Stimulated activated CD8-positive, alpha-beta memory T cell treated with anti-CD3 and anti-CD28 coated beads, Interleukin-2, amount 100 ng/mL, for 48 hours (primary cell): Measurements from ENCODE around the gene RFX6.
"Not testable (repeated sequence)": the region's sequence is repeated elsewhere in the genome, so short reads cannot be mapped to it uniquely, and the experiment has no call there.

Experiments used
- DNase-seq, 2 donors: peaks; one replicate each; pipeline ENCODE4 v3.0.0-alpha.2; 2020; ENCODE audit warnings: low read depth in 2 of 2

Gene RFX6

GRCh38 chr6:116876635-116877611, at the start of gene RFX6:
Gene RFX6, plus strand, starts transcription at chr6:116877242. Its CDS starts 34 bp downstream, at chr6:116877276.
- no peak for DNase-seq

- DNase-seq = no peak
Measured at GRCh38 chr6:116827561-116828240, 49.3 kb upstream of the RFX6 start.

- no peak for DNase-seq
Measured at GRCh38 chr6:116828983-116829382, 48.1 kb upstream of the RFX6 start, which contains the start of gene GPRC6A. Gene GPRC6A, minus strand, starts transcription at chr6:116829083. Its CDS starts 70 bp downstream, at chr6:116829013.

GRCh38 chr6:116834526-116834925, 42.5 kb upstream of the RFX6 start:
- DNase-seq = not testable (repeated sequence)

GRCh38 chr6:116836606-116837342, 40.3 kb upstream of the RFX6 start:
- DNase-seq = no peak

GRCh38 chr6:116840091-116840490, 37.0 kb upstream of the RFX6 start:
- no peak for DNase-seq

- DNase-seq = no peak
Measured at GRCh38 chr6:116842459-116842858, 34.6 kb upstream of the RFX6 start.

GRCh38 chr6:116847227-116847626, 29.8 kb upstream of the RFX6 start:
- DNase-seq = no peak

GRCh38 chr6:116858060-116858459, 19.0 kb upstream of the RFX6 start:
- DNase-seq = no peak

- DNase-seq = no peak
Measured at GRCh38 chr6:116859264-116859663, 17.8 kb upstream of the RFX6 start.

- DNase-seq = no peak
Measured at GRCh38 chr6:116866281-116866871, 10.7 kb upstream of the RFX6 start.

GRCh38 chr6:116872771-116873170, 4.3 kb upstream of the RFX6 start:
- no peak for DNase-seq

GRCh38 chr6:116876107-116876506, 935 bp upstream of the RFX6 start:
- DNase-seq = no peak

GRCh38 chr6:116877743-116878142, 701 bp downstream of the RFX6 start:
- no peak for DNase-seq

- DNase-seq = no peak
Measured at GRCh38 chr6:116881236-116881635, 4.2 kb downstream of the RFX6 start.

- no peak for DNase-seq
Measured at GRCh38 chr6:116883005-116883404, 6.0 kb downstream of the RFX6 start.

- DNase-seq = no peak
Measured at GRCh38 chr6:116884530-116884929, 7.5 kb downstream of the RFX6 start.

GRCh38 chr6:116887168-116887567, 10.1 kb downstream of the RFX6 start:
- no peak for DNase-seq

- DNase-seq = no peak
Measured at GRCh38 chr6:116887894-116888293, 10.9 kb downstream of the RFX6 start.

- DNase-seq = no peak
Measured at GRCh38 chr6:116888732-116889360, 11.8 kb downstream of the RFX6 start.

GRCh38 chr6:116894669-116895068, 17.6 kb downstream of the RFX6 start:
- DNase-seq = no peak
